Uterus (tissue), 2 donors: ENCODE data around the gene PDCD1LG2.

Experiments used
- CTCF ChIP-seq, 4 experiments: fragments of 200-600 bp in 2 of 4; fragments of 450-650 bp in 2 of 4; sonication (generic) in 2 of 4; IDR thresholded peaks; one replicate each; pipeline ENCODE4 v1.5.1; 2016 to 2019; ENCODE audit warnings: antibody characterized with exemption in 4 of 4, mild to moderate bottlenecking in 2 of 4, moderate library complexity in 1 of 4
- POLR2A ChIP-seq, 2 donors: fragments of 450-650 bp; IDR thresholded peaks; one replicate each; pipeline ENCODE4 v1.6.1; 2016; ENCODE audit warnings: antibody characterized with exemption in 2 of 2, mild to moderate bottlenecking in 1 of 2, moderate library complexity in 1 of 2

DNA sequence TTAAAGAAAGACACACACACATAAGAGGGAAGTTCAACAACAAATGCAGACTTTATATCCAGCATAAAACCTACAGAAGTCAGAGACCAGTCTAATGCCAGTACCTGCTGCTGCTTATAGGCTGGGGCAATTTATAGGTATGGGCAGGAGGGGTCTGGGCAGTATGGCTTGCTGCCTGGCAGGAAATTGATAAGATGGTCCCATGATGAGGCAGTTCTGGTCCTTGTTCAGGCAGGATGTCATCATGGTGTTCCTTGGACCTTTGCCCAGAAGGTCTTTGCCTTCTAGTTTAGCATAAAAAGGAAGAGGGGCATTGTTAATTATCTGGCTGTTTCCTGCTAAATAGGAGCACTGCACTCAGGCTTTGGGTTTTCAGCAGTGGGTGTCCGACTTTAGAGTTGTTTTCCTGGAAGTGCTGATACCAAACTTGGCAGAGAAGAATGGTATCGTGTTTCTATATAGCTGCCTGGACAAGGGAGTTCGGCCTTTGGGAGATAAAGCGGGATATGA, 10.4 kb upstream of the PDCD1LG2 start:
- TF ChIP-seq CTCF (IDR thresholded peaks at IDR 0.05) (no peak), POLR2A (IDR thresholded peaks at IDR 0.05) (no peak)
